Gastrocnemius medialis (tissue), 4 donors: Measurements from ENCODE around the gene OCLN.
"Not testable (repeated sequence)": the region's sequence is repeated elsewhere in the genome, so short reads cannot be mapped to it uniquely, and the experiment has no call there.

Experiments
- POLR2A ChIP-seq, 2 donors: fragments of 450-650 bp; IDR thresholded peaks; one replicate each; pipeline ENCODE4 v1.6.1; 2017; ENCODE audit warnings: antibody characterized with exemption in 2 of 2, mild to moderate bottlenecking in 2 of 2, moderate library complexity in 2 of 2
- TF ChIP-seq, protein P1 (sequence below), 5 experiments: fragments of 450-650 bp in 3 of 5; fragments of 200-600 bp in 2 of 5; sonication (generic) in 2 of 5; IDR thresholded peaks in 4 of 5; conservative IDR thresholded peaks in 1 of 5; 1 replicate in 4 of 5; 2 replicates in 1 of 5; pipeline ENCODE4 v1.5.1; 2016 to 2019; ENCODE audit warnings: antibody characterized with exemption in 5 of 5, mild to moderate bottlenecking in 3 of 5, moderate library complexity in 3 of 5

DNA sequence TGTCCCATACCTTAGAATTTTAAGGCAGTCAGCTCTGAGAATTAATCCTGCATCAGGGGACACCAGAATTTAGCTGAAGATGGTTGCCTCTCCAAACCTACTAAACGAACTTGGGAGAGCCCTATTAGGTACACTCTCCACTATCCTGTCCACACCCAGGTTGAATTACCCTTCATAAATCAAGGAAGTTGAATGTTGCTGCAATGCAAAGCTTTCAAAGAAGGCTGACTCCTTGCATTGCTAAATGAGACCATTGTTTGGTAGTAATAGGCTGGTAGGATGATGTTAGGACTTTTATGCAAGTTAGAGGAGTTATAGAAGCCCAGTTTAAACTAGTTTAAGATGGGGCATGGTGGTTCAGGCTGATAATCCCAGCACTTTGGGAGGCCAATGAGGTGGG is 48.8 kb downstream of the OCLN start:
- TF ChIP-seq, protein P1, sequence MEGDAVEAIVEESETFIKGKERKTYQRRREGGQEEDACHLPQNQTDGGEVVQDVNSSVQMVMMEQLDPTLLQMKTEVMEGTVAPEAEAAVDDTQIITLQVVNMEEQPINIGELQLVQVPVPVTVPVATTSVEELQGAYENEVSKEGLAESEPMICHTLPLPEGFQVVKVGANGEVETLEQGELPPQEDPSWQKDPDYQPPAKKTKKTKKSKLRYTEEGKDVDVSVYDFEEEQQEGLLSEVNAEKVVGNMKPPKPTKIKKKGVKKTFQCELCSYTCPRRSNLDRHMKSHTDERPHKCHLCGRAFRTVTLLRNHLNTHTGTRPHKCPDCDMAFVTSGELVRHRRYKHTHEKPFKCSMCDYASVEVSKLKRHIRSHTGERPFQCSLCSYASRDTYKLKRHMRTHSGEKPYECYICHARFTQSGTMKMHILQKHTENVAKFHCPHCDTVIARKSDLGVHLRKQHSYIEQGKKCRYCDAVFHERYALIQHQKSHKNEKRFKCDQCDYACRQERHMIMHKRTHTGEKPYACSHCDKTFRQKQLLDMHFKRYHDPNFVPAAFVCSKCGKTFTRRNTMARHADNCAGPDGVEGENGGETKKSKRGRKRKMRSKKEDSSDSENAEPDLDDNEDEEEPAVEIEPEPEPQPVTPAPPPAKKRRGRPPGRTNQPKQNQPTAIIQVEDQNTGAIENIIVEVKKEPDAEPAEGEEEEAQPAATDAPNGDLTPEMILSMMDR (IDR thresholded peaks at IDR 0.05 in 4 of 5, conservative IDR thresholded peaks at IDR 0.05 in 1 of 5) = not testable (repeated sequence)
- not testable (repeated sequence) for TF ChIP-seq POLR2A (IDR thresholded peaks at IDR 0.05)
